ENCODE data around the gene C1R. TPM values are rescaled to one million over a fixed set of nuclear protein-coding genes. Genes with fewer than 3 reads are reported as not detected.
A peak's percentile ranks its signal among the peaks of the same experiment; 100 is the strongest.

Gene C1R
- 3.3 and 8.8 TPM in 2 replicates for total RNA-seq (ENCODE audit: low replicate concordance)

DNA sequence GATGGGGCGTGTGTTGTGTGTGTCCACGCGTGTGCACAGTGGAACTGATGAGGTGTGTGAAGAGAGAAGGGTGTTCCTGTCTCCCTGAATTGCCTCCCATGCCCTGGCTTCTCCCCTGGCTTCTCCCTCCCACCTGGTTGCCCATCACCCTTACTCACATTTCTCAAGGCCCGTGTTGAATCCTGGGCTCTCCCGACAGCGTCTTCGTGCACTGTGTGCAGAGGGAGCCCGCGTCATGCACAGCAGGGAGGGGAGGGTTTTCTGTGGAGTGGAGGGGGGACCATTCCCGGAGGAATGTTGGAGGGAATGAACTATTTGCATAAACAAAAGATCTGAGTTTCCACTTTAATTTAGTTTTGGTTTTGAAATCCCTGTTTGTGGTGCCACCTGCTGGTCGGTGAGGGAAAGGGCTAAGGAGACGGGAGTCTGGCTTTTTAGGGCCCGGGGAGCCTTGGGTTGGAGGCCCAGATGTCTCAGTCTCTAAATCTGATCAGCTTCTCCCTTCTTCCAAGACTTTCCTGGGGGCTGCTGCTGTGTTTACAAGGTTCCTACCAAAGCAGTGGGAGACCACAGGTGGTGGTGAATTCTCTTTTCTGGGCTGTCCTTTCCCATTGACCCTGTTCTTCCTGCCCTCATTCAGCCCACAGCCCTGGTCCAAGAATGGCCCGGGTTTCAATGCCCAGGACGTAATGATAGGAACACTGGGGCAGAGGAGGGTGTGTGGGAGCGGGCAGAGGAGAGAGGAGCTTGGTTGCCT lies at the start of gene C1R:
C1R (minus strand) TSS at position 217 of the 757 bp plus-strand sequence; CDS start at position 160, 57 bp downstream.
- H3K27ac ChIP-seq = no peak within 1 kb of the TSS
- Mint-ChIP-seq H3K9me3 (no peaks in the 10 kb centered on the region), H3K27ac (peak within 1 kb of the TSS; percentile 63), H3K4me1 (peaks cover 18% of the 10 kb centered on the region), H3K4me3 (peak within 1 kb of the TSS; percentile 76), H3K36me3 (no peaks in the 10 kb centered on the region), H3K27me3 (ENCODE audit: insufficient read depth, low read depth) (no peaks in the 10 kb centered on the region)
- no peaks in the 10 kb centered on the region for H3K9me3 ChIP-seq (ENCODE audit: low read depth)
- no peak within 1 kb of the TSS for H3K9ac ChIP-seq
- H3K4me3 ChIP-seq = no peak within 1 kb of the TSS
- TF ChIP-seq CTCF (IDR thresholded peaks at IDR 0.05) (peak; percentile 88), EZH2 (IDR thresholded peaks at IDR 0.05) (no peak), EZH2phosphoT487 (IDR thresholded peaks at IDR 0.05) (no peak)
- H3K4me2 ChIP-seq = peak within 1 kb of the TSS; percentile 57
- H3K79me2 ChIP-seq (ENCODE audit: low read depth) = no peaks in the 10 kb centered on the region
- peak within 1 kb of the TSS; percentile 97 for H2AFZ ChIP-seq (replicated peaks)
- DNase-seq (ENCODE audit: low spot score) = peak; percentile 69
- no peaks in the 10 kb centered on the region for H3K36me3 ChIP-seq
- no peaks in the 10 kb centered on the region for H3K27me3 ChIP-seq
- no peaks in the 10 kb centered on the region for H4K20me1 ChIP-seq (ENCODE audit: low read depth)
- H3F3A ChIP-seq (ENCODE audit: low read depth) = no peaks in the 10 kb centered on the region
- peaks cover 13% of the 10 kb centered on the region for H3K4me1 ChIP-seq

DNA sequence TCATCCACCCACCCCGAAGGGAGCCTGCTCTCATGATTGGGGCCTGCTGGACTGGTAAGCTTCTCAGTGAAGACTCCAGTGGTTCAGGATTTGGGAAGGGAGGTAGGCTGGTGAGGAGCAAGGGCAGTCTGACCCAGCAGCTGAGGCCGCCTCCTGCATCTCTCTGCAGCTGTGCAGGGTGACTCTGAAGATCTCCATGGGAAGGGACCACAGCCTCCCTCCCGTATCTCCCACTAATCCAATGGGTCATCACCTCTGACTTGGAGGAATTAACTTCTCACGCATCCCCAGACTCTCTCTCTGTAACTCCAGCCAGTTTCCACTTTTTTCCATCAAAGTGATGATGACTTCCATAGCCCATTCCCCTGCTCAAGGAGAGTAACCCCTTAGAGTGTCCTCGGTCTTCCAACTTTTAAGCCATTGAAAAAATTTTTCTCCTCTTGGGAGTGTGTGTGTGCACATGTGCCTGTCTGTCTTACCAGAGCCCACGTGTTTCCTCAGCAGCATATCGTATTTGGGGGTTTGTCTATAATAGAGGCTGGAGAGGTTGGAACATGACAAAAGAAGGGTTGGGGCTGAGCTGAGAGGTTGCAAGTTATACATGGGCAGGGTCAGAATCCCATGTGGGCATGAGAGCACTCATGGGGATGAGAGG lies 49.2 kb upstream of the C1R start:
- no peak overlapping the region for H3K4me3 Mint-ChIP-seq
- Histone ChIP-seq H4K20me1 (ENCODE audit: low read depth) (no peaks in the 10 kb centered on the region), H3K79me2 (ENCODE audit: low read depth) (no peaks in the 10 kb centered on the region), H3K27ac (no peak overlapping the region), H3K36me3 (no peaks in the 10 kb centered on the region), H3K27me3 (no peaks in the 10 kb centered on the region), H2AFZ (replicated peaks) (no peak overlapping the region), H3K4me2 (no peak overlapping the region), H3F3A (ENCODE audit: low read depth) (no peaks in the 10 kb centered on the region), H3K9me3 (ENCODE audit: low read depth) (no peaks in the 10 kb centered on the region), H3K4me1 (no peaks in the 10 kb centered on the region), H3K9ac (no peak overlapping the region), H3K4me3 (no peak overlapping the region)
- H3K36me3 Mint-ChIP-seq = peaks cover 28% of the 10 kb centered on the region
- H3K9me3 Mint-ChIP-seq = no peaks in the 10 kb centered on the region
- DNase-seq (ENCODE audit: low spot score) = no peak
- TF ChIP-seq EZH2phosphoT487 (IDR thresholded peaks at IDR 0.05) (no peak), CTCF (IDR thresholded peaks at IDR 0.05) (no peak), EZH2 (IDR thresholded peaks at IDR 0.05) (no peak)
- peaks cover 2% of the 10 kb centered on the region for H3K27me3 Mint-ChIP-seq (ENCODE audit: insufficient read depth, low read depth)
- no peak overlapping the region for H3K27ac Mint-ChIP-seq
- H3K4me1 Mint-ChIP-seq = no peaks in the 10 kb centered on the region

- no peak overlapping the region for H3K27ac Mint-ChIP-seq
- H3K36me3 Mint-ChIP-seq = peaks cover 39% of the 10 kb centered on the region
- Histone ChIP-seq H3K4me2 (no peak overlapping the region), H3K36me3 (no peaks in the 10 kb centered on the region), H3K27ac (no peak overlapping the region), H3K9me3 (ENCODE audit: low read depth) (no peaks in the 10 kb centered on the region), H4K20me1 (ENCODE audit: low read depth) (no peaks in the 10 kb centered on the region), H3K9ac (no peak overlapping the region), H3K4me1 (no peaks in the 10 kb centered on the region), H3K79me2 (ENCODE audit: low read depth) (no peaks in the 10 kb centered on the region), H2AFZ (replicated peaks) (no peak overlapping the region), H3K27me3 (no peaks in the 10 kb centered on the region), H3K4me3 (no peak overlapping the region), H3F3A (ENCODE audit: low read depth) (no peaks in the 10 kb centered on the region)
- no peaks in the 10 kb centered on the region for H3K9me3 Mint-ChIP-seq
- no peaks in the 10 kb centered on the region for H3K4me1 Mint-ChIP-seq
- TF ChIP-seq EZH2 (IDR thresholded peaks at IDR 0.05) = no peak
- TF ChIP-seq EZH2phosphoT487 (IDR thresholded peaks at IDR 0.05) = no peak
- peaks cover 2% of the 10 kb centered on the region for H3K27me3 Mint-ChIP-seq (ENCODE audit: insufficient read depth, low read depth)
- no peak overlapping the region for H3K4me3 Mint-ChIP-seq
- no peak for DNase-seq (ENCODE audit: low spot score)
Measured at GRCh38 chr12:7139200-7139599, 47.0 kb upstream of the C1R start.

DNA sequence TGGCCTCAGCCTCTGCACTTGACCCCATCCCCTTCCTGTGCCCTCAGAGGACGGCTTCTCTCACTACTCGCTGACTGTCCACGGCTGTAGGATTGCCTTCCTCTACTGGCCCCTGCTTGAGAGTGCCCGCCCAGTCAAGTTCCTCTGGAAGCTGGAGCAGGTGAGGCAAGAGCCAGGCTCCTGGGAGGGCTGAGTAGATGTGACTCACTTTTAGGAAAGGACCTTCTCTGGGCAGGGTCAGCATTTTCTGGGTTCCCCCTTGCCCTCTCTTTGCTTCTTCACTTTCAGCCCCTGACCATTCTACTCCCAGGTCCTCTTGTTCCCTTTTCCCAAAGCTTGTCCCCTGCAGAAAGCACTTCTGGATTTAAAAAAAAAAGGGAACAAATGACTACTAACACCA lies 45.7 kb upstream of the C1R start:
- Histone ChIP-seq H3K9me3 (ENCODE audit: low read depth) (no peaks in the 10 kb centered on the region), H3K27me3 (no peaks in the 10 kb centered on the region), H3K4me3 (no peak overlapping the region), H3K9ac (no peak overlapping the region), H3K27ac (no peak overlapping the region), H3K4me2 (no peak overlapping the region), H2AFZ (replicated peaks) (no peak overlapping the region), H3K4me1 (no peaks in the 10 kb centered on the region), H3K79me2 (ENCODE audit: low read depth) (no peaks in the 10 kb centered on the region), H3K36me3 (no peaks in the 10 kb centered on the region), H3F3A (ENCODE audit: low read depth) (no peaks in the 10 kb centered on the region), H4K20me1 (ENCODE audit: low read depth) (no peaks in the 10 kb centered on the region)
- H3K36me3 Mint-ChIP-seq = peaks cover 44% of the 10 kb centered on the region
- H3K4me3 Mint-ChIP-seq = no peak overlapping the region
- no peaks in the 10 kb centered on the region for H3K9me3 Mint-ChIP-seq
- H3K4me1 Mint-ChIP-seq = peaks cover 5% of the 10 kb centered on the region
- H3K27me3 Mint-ChIP-seq (ENCODE audit: insufficient read depth, low read depth) = peaks cover 4% of the 10 kb centered on the region
- no peak for DNase-seq (ENCODE audit: low spot score)
- no peak overlapping the region for H3K27ac Mint-ChIP-seq
- no peak for TF ChIP-seq EZH2phosphoT487 (IDR thresholded peaks at IDR 0.05)
- no peak for TF ChIP-seq CTCF (IDR thresholded peaks at IDR 0.05)
- TF ChIP-seq EZH2 (IDR thresholded peaks at IDR 0.05) = no peak

Data from neural progenitor cell (in vitro differentiated cells).